ENCODE results near the gene DEGS2. TPM values are rescaled to one million over a fixed set of nuclear protein-coding genes. Genes with fewer than 3 reads are reported as not detected.

The DEGS2 gene
- total RNA-seq, 1 donor from 2014 or later, result 0.34 TPM

DNA sequence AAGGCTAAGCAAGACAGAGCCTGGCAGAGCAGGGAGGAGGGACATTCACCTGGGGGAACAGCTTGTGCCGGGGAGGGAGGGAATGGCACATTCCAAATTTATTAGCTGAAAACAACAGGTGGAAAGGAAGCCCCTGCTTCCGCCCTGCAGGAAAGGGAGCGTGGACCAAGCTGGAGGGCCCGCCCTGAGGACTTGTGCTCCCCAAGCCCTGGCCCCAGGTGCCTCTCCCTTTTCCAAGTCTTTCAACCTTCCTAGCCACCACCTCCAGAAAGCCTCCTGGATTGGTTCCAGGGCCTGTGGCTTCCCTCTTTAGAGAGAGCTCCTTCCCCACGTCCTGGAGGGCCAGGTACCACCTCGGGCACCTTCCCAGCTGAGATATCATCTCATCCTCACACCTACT, 2.7 kb downstream of the DEGS2 start:
- H3K9me3 Mint-ChIP-seq (ENCODE audit: unreplicated experiment), result peaks cover 5% of the 10 kb centered on the region
- peaks cover 6% of the 10 kb centered on the region for H3K36me3 Mint-ChIP-seq (ENCODE audit: unreplicated experiment)
- no peak overlapping the region for H3K27ac Mint-ChIP-seq (ENCODE audit: unreplicated experiment)
- TF ChIP-seq CTCF (IDR thresholded peaks at IDR 0.05; ENCODE audit: partially characterized antibody, unreplicated experiment), result no peak
- H3K4me1 Mint-ChIP-seq (ENCODE audit: low read depth, unreplicated experiment), result no peaks in the 10 kb centered on the region
- peaks cover 24% of the 10 kb centered on the region for H3K27me3 Mint-ChIP-seq (ENCODE audit: unreplicated experiment)
- no peak overlapping the region for H3K4me3 Mint-ChIP-seq (ENCODE audit: unreplicated experiment)
- DNase-seq, result no peak

DNA sequence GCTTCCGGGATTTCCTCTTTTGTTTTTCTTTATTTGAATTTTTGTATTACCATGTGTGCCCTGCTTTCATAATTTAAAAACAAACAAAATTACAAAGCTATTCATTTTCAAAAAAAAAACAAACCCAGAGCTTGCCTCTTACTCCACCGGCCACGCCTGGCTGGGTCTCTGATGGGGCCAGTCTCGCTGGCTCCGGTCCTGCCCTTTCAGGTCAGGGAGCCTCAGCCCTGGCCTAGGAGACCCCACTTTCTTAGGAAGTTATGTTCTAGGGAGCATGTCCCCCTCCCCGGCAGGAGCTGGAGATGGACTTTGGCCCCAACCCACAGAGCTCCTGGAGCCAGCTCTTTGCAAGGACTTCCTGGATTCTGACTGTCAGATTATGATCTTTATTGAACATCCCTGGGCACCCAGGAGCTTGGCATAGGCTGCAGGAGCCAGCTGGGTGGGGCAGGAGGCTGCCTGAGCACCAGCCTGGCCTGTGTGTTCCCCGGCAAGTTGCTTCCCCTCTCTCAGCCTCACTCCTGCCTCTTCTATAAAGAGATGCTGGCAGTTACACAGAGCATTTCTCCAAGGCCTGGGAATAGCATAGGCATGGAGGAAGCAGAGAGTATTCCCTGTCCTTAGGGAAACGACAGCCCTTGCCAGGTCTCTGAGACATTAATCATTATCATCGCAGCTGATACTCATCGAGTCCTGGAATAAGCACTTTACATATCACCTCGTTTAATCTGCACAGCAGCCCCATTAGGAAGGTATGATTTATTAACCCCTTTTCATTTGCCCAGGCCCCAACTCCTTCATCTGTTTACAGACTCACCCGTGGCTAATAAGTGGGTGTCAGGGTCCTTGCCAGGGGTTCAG, 3.5 kb downstream of the DEGS2 start:
- Mint-ChIP-seq H3K36me3 (ENCODE audit: unreplicated experiment) (peaks cover 6% of the 10 kb centered on the region), H3K9me3 (ENCODE audit: unreplicated experiment) (peaks cover 7% of the 10 kb centered on the region), H3K4me1 (ENCODE audit: low read depth, unreplicated experiment) (no peaks in the 10 kb centered on the region), H3K27me3 (ENCODE audit: unreplicated experiment) (peaks cover 24% of the 10 kb centered on the region), H3K27ac (ENCODE audit: unreplicated experiment) (no peak overlapping the region), H3K4me3 (ENCODE audit: unreplicated experiment) (no peak overlapping the region)
- no peak for TF ChIP-seq CTCF (IDR thresholded peaks at IDR 0.05; ENCODE audit: partially characterized antibody, unreplicated experiment)
- no peak for DNase-seq

DNA sequence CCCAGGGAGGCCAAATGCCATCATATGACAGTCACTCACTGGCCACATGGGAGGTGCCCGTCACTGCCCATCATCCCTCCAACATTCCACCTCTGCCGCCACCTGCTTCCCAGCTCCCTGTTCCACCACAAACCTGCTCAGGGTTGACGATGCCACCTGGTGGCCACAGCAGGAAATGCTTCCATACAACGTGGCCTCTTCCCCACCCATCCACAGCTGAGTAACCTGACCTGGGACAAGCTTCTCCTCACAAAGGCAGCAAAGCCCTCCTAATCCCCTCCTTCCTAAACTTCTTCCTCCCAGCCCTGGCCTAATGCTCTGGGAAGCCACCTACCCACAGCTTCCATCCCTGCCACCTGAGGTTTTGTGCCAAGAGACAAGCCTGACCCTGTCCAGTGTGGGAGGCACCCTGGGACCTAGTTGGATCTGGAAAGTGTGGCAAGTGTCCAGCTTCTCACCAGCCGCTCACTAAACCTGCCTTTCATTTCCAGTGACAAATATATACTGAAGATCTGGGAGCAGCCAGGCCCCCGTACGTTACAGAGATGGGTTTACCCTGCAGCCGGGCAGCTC, 4.3 kb downstream of the DEGS2 start:
- Mint-ChIP-seq H3K4me3 (ENCODE audit: unreplicated experiment) (no peak overlapping the region), H3K9me3 (ENCODE audit: unreplicated experiment) (peaks cover 7% of the 10 kb centered on the region), H3K27me3 (ENCODE audit: unreplicated experiment) (peaks cover 21% of the 10 kb centered on the region), H3K4me1 (ENCODE audit: low read depth, unreplicated experiment) (no peaks in the 10 kb centered on the region), H3K27ac (ENCODE audit: unreplicated experiment) (no peak overlapping the region), H3K36me3 (ENCODE audit: unreplicated experiment) (peaks cover 6% of the 10 kb centered on the region)
- peak; percentile 80 for DNase-seq
- peak; percentile 86 for TF ChIP-seq CTCF (IDR thresholded peaks at IDR 0.05; ENCODE audit: partially characterized antibody, unreplicated experiment)

- Mint-ChIP-seq H3K27me3 (ENCODE audit: unreplicated experiment) (peaks cover 19% of the 10 kb centered on the region), H3K9me3 (ENCODE audit: unreplicated experiment) (peaks cover 7% of the 10 kb centered on the region), H3K36me3 (ENCODE audit: unreplicated experiment) (peaks cover 6% of the 10 kb centered on the region), H3K4me3 (ENCODE audit: unreplicated experiment) (no peak overlapping the region), H3K27ac (ENCODE audit: unreplicated experiment) (no peak overlapping the region), H3K4me1 (ENCODE audit: low read depth, unreplicated experiment) (no peaks in the 10 kb centered on the region)
- no peak for TF ChIP-seq CTCF (IDR thresholded peaks at IDR 0.05; ENCODE audit: partially characterized antibody, unreplicated experiment)
- DNase-seq, result no peak
These were observed 5.9 kb downstream of the DEGS2 start for GRCh38 chr14:100153560-100153959.

- DNase-seq, result no peak
- no peak for TF ChIP-seq CTCF (IDR thresholded peaks at IDR 0.05; ENCODE audit: partially characterized antibody, unreplicated experiment)
- peaks cover 6% of the 10 kb centered on the region for H3K36me3 Mint-ChIP-seq (ENCODE audit: unreplicated experiment)
- H3K4me1 Mint-ChIP-seq (ENCODE audit: low read depth, unreplicated experiment), result no peaks in the 10 kb centered on the region
- peaks cover 19% of the 10 kb centered on the region for H3K27me3 Mint-ChIP-seq (ENCODE audit: unreplicated experiment)
- H3K4me3 Mint-ChIP-seq (ENCODE audit: unreplicated experiment), result no peak overlapping the region
- peaks cover 7% of the 10 kb centered on the region for H3K9me3 Mint-ChIP-seq (ENCODE audit: unreplicated experiment)
- H3K27ac Mint-ChIP-seq (ENCODE audit: unreplicated experiment), result no peak overlapping the region
These were observed 7.4 kb downstream of the DEGS2 start for GRCh38 chr14:100152091-100152490.
